ENCODE measurements around the gene BMP10. TPM values are rescaled to one million over a fixed set of nuclear protein-coding genes. Genes with fewer than 3 reads are reported as not detected.

Gene BMP10
- total and polyA plus RNA-seq, 10 of the 15 experiments (the other 5 are each of a cell fraction or from before 2014, with no cell fraction given): 0.04 TPM; not detected in 9

GRCh38 chr2:68824831-68825230 lies 46.4 kb downstream of the BMP10 start (continued):
- TF ChIP-seq, protein P1, sequence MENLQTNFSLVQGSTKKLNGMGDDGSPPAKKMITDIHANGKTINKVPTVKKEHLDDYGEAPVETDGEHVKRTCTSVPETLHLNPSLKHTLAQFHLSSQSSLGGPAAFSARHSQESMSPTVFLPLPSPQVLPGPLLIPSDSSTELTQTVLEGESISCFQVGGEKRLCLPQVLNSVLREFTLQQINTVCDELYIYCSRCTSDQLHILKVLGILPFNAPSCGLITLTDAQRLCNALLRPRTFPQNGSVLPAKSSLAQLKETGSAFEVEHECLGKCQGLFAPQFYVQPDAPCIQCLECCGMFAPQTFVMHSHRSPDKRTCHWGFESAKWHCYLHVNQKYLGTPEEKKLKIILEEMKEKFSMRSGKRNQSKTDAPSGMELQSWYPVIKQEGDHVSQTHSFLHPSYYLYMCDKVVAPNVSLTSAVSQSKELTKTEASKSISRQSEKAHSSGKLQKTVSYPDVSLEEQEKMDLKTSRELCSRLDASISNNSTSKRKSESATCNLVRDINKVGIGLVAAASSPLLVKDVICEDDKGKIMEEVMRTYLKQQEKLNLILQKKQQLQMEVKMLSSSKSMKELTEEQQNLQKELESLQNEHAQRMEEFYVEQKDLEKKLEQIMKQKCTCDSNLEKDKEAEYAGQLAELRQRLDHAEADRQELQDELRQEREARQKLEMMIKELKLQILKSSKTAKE (IDR thresholded peaks at IDR 0.05; ENCODE audit: low read depth, poor library complexity, severe bottlenecking): no peak
- TF ChIP-seq POU2F2 (IDR thresholded peaks at IDR 0.05; ENCODE audit: borderline replicate concordance, low read depth, low read length): no peak
- no peak for TF ChIP-seq POLR2A (IDR thresholded peaks at IDR 0.05; ENCODE audit: low read depth, low read length)
- no peak for TF ChIP-seq TBL1XR1 (IDR thresholded peaks at IDR 0.05; ENCODE audit: low read depth, low read length)
- no peak for TF ChIP-seq NFYA (IDR thresholded peaks at IDR 0.05; ENCODE audit: borderline replicate concordance, low read depth, low read length)

DNA sequence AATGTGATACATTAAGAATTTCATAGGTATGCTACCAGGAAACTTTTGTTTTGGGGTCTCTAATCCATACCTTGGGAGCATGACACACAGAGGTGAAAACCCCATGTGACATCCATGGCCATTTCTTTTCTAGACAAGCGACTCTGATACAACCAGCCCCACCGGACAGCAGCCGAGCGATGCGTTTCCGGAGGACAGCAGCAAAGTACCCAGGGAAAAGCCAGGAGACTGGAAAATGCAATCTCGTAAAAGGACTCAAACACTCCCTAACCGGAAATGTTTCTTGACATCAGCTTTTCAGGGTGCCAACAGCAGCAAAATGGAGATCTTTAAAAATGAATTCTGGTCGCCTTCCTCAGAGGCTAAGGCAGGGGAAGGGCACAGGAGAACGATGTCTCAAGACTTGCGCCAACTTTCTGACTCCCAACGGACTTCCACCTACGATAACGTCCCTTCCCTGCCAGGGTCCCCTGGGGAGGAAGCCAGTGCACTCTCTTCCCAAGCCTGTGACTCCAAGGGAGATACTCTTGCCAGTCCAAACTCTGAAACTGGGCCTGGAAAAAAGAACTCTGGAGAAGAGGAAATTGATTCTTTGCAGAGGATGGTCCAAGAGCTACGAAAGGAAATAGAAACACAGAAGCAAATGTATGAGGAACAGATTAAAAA lies 48.9 kb downstream of the BMP10 start:
- H2AFZ ChIP-seq (ENCODE audit: control insufficient read depth, low read depth, low read length): no peak overlapping the region
- no peak overlapping the region for H3K4me2 ChIP-seq (ENCODE audit: control insufficient read depth, insufficient read depth)
- no peaks in the 10 kb centered on the region; a peak in 2 of 4 replicates for H3K27me3 ChIP-seq (replicated peaks in 1 of 2; ENCODE audit: control insufficient read depth in 2 of 2, insufficient read depth in 2 of 2, low read length in 1 of 2)
- no peaks in the 10 kb centered on the region; the same call in 1 of the 2 replicates for H4K20me1 ChIP-seq (ENCODE audit: control insufficient read depth, insufficient read depth)
- no peak overlapping the region for H3K4me3 ChIP-seq
- no peak overlapping the region for H3K9ac ChIP-seq (ENCODE audit: control insufficient read depth, insufficient read depth, low read length)
- DNase-seq (ENCODE audit: low read depth, low spot score) (no peak), ATAC-seq (no peak), FAIRE-seq (no peak)
- no peaks in the 10 kb centered on the region for H3K36me3 ChIP-seq (ENCODE audit: control insufficient read depth in 2 of 2, insufficient read depth in 2 of 2, low read length in 1 of 2)
- H3K4me1 ChIP-seq (ENCODE audit: control insufficient read depth, insufficient read depth, low read length): no peaks in the 10 kb centered on the region
- WGBS (ENCODE audit: insufficient coverage, insufficient replicate concordance, low lambda C conversion rate, missing lambda C conversion rate): 78% methylated on average over 15 of the region's 15 CpGs
- no peak overlapping the region for H3K27ac ChIP-seq (ENCODE audit: control insufficient read depth, insufficient read depth)
- intact Hi-C loops (cut with micrococcal nuclease; ENCODE audit: unreplicated experiment): no loop called here
- SMC1A ChIA-PET (ENCODE audit: uncharacterized antibody, unreplicated experiment): interaction anchor here (1.0 kb wide), 1 partner anchor 32 kb away, joined by 3 read pairs; no protein-coding TSS in a partner anchor
- H3K79me2 ChIP-seq (ENCODE audit: control insufficient read depth, insufficient read depth, low read length): no peaks in the 10 kb centered on the region
- BruUV-seq (replicated peaks): no TSS peak
- CTCF ChIA-PET: interaction anchor here (0.9 to 1.4 kb wide), 3 partner anchors 16 to 113 kb away, joined by 3 to 7 read pairs (median 4); no protein-coding TSS in a partner anchor
- RAD21 ChIA-PET (ENCODE audit: unreplicated experiment): no interaction called here
- POLR2A ChIA-PET: no interaction called here
- no peaks in the 10 kb centered on the region; the same call in 2 of the 3 replicates for H3K9me3 ChIP-seq (replicated peaks; ENCODE audit: control insufficient read depth, insufficient read depth, low read length)
- in situ Hi-C loops (cut with MboI): no loop called here
- no peak for TF ChIP-seq CREM (IDR thresholded peaks at IDR 0.05; ENCODE audit: low read depth)
- TF ChIP-seq TCF12 (IDR thresholded peaks at IDR 0.05; ENCODE audit: low read depth, low read length): no peak
- TF ChIP-seq KAT2A (conservative IDR thresholded peaks at IDR 0.05; ENCODE audit: control insufficient read depth, low read depth, low read length): no peak
- TF ChIP-seq SUZ12 (IDR thresholded peaks at IDR 0.05; ENCODE audit: unreplicated experiment): no peak
- TF ChIP-seq HDAC2 (IDR thresholded peaks at IDR 0.05): no peak
- no peak for TF ChIP-seq POLR2A (IDR thresholded peaks at IDR 0.05; ENCODE audit: low read depth, low read length)
- no peak for TF ChIP-seq TARDBP (IDR thresholded peaks at IDR 0.05; ENCODE audit: borderline replicate concordance)
- TF ChIP-seq, protein P2, sequence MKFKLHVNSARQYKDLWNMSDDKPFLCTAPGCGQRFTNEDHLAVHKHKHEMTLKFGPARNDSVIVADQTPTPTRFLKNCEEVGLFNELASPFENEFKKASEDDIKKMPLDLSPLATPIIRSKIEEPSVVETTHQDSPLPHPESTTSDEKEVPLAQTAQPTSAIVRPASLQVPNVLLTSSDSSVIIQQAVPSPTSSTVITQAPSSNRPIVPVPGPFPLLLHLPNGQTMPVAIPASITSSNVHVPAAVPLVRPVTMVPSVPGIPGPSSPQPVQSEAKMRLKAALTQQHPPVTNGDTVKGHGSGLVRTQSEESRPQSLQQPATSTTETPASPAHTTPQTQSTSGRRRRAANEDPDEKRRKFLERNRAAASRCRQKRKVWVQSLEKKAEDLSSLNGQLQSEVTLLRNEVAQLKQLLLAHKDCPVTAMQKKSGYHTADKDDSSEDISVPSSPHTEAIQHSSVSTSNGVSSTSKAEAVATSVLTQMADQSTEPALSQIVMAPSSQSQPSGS (IDR thresholded peaks at IDR 0.05; ENCODE audit: low read length): no peak
- TF ChIP-seq BACH1 (IDR thresholded peaks at IDR 0.05; ENCODE audit: borderline replicate concordance): no peak
- TF ChIP-seq, protein P3, sequence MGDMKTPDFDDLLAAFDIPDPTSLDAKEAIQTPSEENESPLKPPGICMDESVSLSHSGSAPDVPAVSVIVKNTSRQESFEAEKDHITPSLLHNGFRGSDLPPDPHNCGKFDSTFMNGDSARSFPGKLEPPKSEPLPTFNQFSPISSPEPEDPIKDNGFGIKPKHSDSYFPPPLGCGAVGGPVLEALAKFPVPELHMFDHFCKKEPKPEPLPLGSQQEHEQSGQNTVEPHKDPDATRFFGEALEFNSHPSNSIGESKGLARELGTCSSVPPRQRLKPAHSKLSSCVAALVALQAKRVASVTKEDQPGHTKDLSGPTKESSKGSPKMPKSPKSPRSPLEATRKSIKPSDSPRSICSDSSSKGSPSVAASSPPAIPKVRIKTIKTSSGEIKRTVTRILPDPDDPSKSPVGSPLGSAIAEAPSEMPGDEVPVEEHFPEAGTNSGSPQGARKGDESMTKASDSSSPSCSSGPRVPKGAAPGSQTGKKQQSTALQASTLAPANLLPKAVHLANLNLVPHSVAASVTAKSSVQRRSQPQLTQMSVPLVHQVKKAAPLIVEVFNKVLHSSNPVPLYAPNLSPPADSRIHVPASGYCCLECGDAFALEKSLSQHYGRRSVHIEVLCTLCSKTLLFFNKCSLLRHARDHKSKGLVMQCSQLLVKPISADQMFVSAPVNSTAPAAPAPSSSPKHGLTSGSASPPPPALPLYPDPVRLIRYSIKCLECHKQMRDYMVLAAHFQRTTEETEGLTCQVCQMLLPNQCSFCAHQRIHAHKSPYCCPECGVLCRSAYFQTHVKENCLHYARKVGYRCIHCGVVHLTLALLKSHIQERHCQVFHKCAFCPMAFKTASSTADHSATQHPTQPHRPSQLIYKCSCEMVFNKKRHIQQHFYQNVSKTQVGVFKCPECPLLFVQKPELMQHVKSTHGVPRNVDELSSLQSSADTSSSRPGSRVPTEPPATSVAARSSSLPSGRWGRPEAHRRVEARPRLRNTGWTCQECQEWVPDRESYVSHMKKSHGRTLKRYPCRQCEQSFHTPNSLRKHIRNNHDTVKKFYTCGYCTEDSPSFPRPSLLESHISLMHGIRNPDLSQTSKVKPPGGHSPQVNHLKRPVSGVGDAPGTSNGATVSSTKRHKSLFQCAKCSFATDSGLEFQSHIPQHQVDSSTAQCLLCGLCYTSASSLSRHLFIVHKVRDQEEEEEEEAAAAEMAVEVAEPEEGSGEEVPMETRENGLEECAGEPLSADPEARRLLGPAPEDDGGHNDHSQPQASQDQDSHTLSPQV (IDR thresholded peaks at IDR 0.05): no peak
- no peak for TF ChIP-seq EP300 (IDR thresholded peaks at IDR 0.05; ENCODE audit: borderline replicate concordance in 1 of 2, control insufficient read depth in 1 of 2, low read depth in 2 of 2, low read length in 2 of 2)

Data from GM12878 (cell line).